Pulmonary artery endothelial cell (primary cell): ENCODE data around the gene CEP295NL. TPM values are rescaled to one million over a fixed set of nuclear protein-coding genes. Genes with fewer than 3 reads are reported as not detected.
"Not testable (repeated sequence)": the region's sequence is repeated elsewhere in the genome, so short reads cannot be mapped to it uniquely, and the experiment has no call there.

ENCODE experiments used
- DNase-seq: peaks from one replicate; pipeline ENCODE4 v3.0.0-alpha.2; 2011; ENCODE audit warnings: low read depth, low spot score
- total RNA-seq: library from RNA; depleted of rRNA; stranded (reverse); fragments of >200 nt; gene quantifications from 2 replicates; pipeline ENCODE4 v1.2.3, GENCODE V29; 2014

CEP295NL gene
- total RNA-seq, result 0.73 and 1.3 TPM in 2 replicates

DNA sequence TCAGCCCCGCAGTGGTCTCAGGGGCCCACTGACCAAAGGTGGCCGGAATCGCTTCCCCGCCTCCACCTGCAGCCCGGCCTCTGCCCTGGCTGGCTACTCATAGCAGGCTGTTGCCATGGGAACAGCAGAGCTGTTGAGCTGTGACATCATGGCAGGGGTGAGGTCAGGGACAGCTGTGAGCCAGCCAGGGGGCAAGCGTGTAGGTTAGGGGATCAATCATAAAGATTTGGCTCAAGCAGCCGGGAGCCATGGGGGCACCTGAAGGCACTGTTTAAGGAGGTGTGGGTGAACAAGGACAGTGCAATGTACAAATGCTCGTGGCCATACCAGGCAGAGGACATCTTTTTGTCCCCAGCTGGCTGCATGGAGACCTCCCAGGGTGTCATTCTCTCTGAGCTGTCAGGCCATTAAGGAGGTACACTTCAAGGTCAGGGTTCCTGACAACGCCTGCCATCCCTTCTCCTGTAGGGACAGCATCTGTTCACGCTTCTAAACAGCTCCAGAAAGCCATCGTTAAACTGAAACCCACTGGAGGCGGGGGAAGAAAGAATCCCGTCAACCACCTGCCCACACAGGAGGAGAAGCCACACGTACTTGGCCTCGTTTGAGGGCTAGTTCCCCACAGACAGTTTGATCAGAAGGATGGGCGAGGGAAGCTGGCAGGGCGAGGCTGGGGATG is at the start of gene CEP295NL:
Gene CEP295NL (minus strand): TSS at position 101 of the 679 bp plus-strand sequence. CDS start 1,373 bp downstream, outside the sequence.
- DNase-seq, result no peak

DNA sequence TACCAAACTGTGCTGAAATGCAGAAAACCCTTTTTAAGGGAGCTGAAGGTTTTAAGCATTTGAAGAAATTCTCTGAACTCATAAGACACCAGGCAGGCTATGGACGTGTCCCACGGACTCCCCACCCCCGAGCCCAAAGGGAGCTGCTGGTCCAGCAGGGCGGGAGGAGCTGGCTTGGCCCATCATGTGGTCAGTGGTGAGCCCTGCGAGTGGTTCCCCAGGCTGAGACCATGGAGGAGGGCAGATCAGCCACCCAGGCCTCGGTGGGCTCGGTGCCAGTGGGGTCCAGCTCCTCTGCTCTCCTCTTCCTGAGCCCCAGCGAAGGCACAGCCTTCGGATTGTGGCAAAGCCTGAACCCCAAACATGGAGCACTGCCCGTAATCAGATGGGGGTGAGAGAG is 49.7 kb upstream of the CEP295NL start:
- DNase-seq, result no peak

- DNase-seq, result no peak
Observed at GRCh38 chr17:78951967-78952551, 49.1 kb upstream of the CEP295NL start.

GRCh38 chr17:78950870-78951269 is 47.9 kb upstream of the CEP295NL start:
- no peak for DNase-seq

DNA sequence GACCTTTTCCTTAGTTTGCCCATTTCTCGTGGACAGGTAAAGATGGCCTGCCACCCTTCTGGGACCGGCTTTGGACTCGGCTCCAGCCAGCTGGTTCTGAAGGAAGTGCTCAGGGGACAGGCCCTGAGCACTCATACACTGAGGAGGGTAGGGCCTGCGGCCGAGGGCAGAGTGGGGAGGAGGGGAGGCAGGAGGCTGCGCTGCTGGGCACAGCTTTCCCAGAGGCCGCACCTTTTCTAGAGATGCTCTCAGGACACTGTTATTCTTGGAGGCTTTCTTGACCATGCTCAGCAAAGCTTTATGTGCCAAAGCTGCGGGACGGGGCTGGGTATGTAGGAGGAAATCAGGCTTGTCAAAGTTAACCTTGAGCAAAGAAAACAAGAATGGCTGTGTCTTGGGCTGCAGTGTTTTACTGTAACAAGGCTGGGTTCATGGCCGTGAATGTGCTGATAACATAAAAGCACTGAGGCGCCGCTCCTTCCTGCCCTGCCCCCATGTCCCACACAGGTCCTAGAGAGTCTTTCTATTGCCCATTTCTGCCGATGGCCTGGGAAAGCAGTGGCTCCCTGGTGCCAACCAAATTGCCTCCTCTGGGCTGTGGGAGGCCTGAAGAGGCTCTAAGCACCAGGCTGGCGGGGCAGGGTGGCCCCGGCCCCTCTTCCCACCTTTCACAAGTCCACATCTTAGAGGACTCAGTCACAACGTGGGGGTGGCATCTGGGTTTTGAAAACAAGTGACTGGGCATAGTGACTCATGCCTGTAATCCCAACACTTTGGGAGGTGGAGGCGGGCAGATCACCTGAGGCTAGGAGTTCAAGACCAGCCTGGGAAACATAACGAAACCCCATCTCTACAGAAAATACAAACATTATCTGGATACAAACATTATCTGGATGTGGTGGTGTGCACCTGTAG is 44.5 kb upstream of the CEP295NL start:
- DNase-seq, result no peak

DNA sequence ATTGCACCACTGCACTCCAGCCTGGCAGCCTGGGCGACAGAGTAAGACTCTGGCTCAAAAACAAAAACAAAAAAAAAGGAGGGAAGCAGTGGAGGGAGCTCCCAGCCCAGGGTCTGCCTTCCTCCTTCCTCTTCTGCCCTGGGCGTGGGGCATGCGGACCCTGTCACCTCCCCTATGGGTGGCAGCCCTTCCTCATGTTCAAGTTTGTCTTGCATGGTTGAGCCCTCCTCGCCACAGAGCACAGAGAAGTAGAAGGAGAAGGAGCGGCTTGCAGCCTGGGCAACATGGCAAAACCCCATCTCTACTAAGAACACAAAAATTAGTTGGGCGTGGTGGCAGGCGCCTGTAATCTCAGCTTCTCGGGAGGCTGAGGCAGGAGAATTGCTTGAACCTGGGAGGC is 43.6 kb upstream of the CEP295NL start:
- no peak for DNase-seq

- DNase-seq, result no peak
Observed at GRCh38 chr17:78946131-78946530, 43.1 kb upstream of the CEP295NL start.

DNA sequence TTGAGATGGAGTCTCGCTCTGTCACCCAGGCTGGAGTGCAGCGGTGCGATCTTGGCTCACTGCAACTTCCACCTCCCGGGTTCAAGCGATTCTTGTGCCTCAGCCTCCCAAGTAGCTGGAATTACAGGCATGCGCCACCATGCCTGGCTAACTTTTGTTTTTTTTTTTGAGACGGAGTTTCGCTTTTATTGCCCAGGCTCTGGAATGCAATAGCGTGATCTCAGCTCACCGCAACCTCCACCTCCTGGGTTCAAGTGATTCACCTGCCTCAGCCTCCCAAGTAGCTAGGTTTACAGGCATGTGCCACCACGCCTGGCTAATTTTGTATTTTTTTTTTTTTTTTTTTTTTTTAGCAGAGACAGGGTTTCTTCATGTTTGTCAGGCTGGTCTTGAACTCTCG is 42.5 kb upstream of the CEP295NL start:
- DNase-seq, result not testable (repeated sequence)

DNA sequence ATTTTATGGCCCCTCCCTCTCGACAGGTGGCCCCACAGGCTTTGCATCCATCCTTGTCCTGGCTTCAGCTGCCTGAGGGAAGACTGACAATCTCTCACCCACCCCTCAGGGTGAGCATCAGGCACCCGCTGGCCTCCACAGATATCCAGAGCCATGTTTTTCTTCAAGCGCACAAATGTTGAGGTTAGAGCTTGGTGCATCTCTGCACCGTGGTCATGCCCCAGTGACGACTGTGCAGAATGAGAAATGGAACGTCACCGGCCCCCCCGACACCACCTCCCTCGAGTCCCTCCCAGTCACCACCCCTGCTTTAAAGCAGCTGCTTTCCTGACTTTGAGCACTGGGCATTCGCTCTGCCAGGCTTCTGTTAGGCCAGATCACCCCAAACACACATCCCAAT is 42.0 kb upstream of the CEP295NL start:
- no peak for DNase-seq

- DNase-seq, result no peak
Observed at GRCh38 chr17:78944026-78944425, 41.0 kb upstream of the CEP295NL start.

DNA sequence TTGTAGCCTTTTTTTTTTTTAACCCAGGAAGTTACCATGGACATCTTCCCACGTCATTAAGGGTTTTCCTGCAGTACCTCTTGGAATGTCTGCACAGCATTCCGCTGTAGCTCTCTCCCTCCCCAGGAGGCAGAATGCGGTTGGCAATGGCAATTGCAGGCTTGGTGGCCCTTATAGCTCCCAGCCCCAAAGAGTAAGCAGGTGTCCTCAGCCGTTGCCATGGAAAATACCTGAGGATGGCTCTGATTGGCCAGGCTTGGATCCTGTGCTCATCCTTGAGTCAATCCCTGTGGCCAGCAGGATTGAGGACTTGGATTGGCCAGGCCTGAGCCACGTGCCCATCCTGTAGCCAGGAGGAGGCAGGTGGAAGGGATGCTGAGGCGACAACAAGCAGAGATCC is 37.7 kb upstream of the CEP295NL start:
- no peak for DNase-seq

DNA sequence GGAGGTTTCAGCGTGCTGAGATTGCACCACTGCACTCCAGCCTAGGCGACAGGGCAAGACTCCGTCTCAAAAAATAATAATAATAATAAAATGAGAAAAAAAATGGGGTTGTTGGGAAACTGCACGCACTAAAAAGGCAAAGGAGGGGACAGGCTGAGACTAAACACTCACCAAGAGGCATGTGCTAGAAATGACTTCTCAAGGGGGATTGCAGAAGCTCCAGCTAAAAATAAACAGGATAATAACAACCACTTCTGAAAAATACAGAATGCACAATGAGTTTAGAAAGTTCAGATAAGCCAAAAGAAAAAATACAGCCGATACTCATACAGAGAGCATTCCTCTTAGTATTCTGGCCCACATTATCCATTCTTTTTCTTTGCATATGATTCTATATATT is 37.3 kb upstream of the CEP295NL start:
- no peak for DNase-seq

GRCh38 chr17:78939615-78940014 is 36.6 kb upstream of the CEP295NL start:
- DNase-seq, result no peak

GRCh38 chr17:78937561-78937960 is 34.6 kb upstream of the CEP295NL start:
- no peak for DNase-seq

DNA sequence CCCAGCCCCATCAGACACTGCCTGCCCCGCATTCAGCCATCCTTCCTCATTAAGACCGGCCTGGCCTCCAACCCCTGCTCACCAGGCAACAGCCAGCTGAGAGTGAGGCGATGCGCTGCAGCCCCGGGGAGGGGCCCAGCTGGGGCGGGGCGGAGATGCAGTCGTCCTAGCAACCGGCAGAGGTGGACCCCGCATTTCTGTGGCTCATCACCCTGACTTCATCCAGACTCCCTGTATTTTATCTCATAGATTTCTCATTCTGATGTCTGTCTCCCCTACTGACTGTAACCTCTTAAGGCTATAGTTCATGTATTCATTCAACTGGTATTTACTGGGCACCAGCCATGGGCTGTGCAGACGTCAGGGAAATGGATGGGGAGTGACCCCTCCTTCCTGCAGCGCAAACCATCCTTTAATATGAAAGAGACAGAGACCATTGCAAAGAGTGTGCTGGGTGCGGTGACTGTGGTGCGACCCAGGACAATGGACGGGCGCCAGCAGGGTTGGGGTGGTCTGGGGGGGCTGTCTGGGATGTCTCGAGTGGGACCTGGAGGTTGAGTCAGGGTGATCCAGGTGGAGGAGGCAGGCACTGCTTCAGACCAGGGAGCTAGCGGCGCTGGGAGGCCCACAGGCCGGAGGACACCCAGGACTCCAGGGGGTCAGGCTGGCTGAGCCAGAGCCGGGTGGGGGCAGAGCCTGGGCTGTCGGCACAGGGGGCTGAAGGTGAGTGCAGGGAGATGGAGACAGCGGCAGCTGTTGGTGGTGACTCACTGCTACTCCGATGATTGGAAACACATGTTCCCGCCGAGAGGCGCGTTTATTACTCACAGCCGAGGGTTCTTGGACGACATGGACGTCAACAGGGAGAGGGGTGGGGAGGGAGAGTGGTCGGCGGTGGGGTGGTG is 32.7 kb upstream of the CEP295NL start:
- DNase-seq, result peak; percentile 24

DNA sequence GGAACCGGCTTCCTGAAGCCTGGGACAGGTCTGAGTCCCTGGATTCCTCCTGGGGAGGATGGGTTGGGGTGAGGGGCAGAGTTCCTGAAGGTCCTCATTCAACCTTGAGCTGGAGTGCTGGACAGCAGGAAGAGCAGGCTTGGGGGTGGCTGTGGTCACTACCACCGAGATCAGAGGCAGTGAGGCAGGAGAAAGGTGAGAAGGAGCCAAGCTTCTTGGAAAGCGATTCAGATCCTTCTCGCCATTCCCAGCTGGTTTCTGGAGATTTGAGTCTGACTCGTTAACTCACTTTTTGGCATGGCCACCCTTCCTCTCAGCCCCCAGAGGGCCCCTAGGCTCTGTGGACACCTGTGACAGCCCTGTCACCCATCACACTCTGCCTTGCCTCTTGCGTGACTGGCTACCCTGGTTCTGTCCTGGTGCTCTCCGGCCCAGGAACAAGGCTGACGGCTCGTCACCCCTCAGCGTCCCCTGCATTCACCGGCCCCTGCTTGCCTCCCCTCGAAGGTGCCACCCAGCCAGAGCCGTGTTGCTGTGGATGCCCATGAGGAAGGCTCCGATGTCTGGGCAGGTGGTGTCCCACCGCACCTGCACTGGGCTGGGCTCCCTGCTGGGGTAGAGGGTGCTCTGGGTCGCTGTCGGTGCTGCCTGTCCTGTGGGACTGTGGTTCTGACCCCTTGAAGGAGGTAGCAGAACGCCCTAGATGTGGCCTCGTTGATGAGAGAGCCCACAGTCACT is 31.8 kb upstream of the CEP295NL start:
- no peak for DNase-seq

- DNase-seq, result peak; percentile 88
Observed at GRCh38 chr17:78933959-78934568, 31.1 kb upstream of the CEP295NL start.

DNA sequence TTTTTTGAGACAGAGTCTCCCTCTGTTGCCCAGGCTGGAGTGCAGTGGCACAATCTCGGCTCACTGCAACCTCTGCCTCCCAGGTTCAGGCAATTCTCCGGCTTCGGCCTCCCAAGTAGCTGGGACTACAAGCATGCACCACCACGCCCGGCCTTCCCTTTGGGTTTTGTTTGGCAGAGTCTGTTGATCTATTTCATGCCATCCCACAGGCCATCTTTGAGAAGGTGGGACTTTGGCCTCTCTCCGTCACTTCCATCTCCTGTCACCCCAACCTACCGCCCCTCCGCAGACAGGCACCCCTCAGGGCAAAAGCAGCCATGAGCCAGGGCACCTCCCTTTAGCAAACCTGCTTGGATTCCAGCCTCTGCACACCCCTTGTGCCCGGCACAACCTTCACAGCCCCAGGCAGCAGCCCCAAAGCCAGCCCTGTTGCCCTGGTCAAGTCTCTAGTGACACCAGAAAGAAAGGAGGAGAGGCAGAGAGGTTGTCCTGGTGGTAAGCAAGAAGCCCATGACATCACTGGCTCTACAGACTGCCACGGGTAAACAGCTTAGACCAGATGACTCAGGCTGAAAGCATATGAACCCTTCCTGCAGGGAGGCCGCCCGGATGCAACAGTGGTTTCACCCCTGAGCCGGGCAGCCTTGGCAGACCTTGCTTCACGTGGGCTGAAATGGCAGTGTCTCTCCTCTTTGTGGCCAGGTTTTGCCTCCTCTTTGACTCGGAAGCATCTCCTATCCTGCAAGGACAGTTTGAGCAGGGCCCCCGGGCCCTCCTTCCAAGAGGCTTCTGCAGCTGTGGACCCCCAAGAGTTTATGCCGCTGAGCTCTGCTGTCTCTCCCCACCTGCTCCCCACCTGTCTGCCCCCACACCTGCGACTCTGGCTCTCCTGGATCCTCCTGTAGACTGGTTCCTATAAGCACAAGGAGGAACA is 30.3 kb upstream of the CEP295NL start:
- peak; percentile 96 for DNase-seq
